Suprapubic skin (tissue), 4 donors: ENCODE data around the gene SPACA7. TPM values are rescaled to one million over a fixed set of nuclear protein-coding genes. Genes with fewer than 3 reads are reported as not detected.

Source experiments
- DNase-seq, 2 donors: peaks; one replicate each; pipeline ENCODE4 v3.0.0-alpha.2; 2019; ENCODE audit warnings: low spot score in 2 of 2
- H3K27ac ChIP-seq: fragments of 200-600 bp; sonication (generic); one replicate; pipeline ENCODE4 v1.5.1; 2019
- H3K27me3 ChIP-seq: fragments of 200-600 bp; sonication (generic); one replicate; pipeline ENCODE4 v1.5.1; 2019
- H3K36me3 ChIP-seq: fragments of 200-600 bp; sonication (generic); one replicate; pipeline ENCODE4 v1.5.1; 2019
- H3K4me1 ChIP-seq: fragments of 200-600 bp; sonication (generic); one replicate; pipeline ENCODE4 v1.5.1; 2019
- H3K4me3 ChIP-seq: fragments of 200-600 bp; sonication (generic); one replicate; pipeline ENCODE4 v1.5.1; 2019; ENCODE audit warnings: mild to moderate bottlenecking
- H3K9me3 ChIP-seq: fragments of 200-600 bp; sonication (generic); one replicate; pipeline ENCODE4 v1.5.1; 2019
- CTCF ChIP-seq, 2 donors: fragments of 200-600 bp in 1 of 2; fragments of 450-650 bp in 1 of 2; sonication (generic) in 1 of 2; IDR thresholded peaks; one replicate each; pipeline ENCODE4 v1.5.1; 2016 to 2019; ENCODE audit warnings: antibody characterized with exemption in 2 of 2, mild to moderate bottlenecking in 1 of 2, moderate library complexity in 1 of 2
- EP300 ChIP-seq: sonication (generic); formaldehyde crosslinking; IDR thresholded peaks from one replicate; pipeline ENCODE4 v1.6.1; 2017; ENCODE audit warnings: antibody characterized with exemption
- POLR2A ChIP-seq, 2 donors: fragments of 450-650 bp; IDR thresholded peaks; one replicate each; pipeline ENCODE4 v1.6.1; 2017; ENCODE audit warnings: antibody characterized with exemption in 2 of 2, mild to moderate bottlenecking in 2 of 2, moderate library complexity in 2 of 2
- POLR2AphosphoS5 ChIP-seq, 3 donors: sonication (generic); formaldehyde crosslinking; IDR thresholded peaks; one replicate each; pipeline ENCODE4 v1.6.1; 2017; ENCODE audit warnings: antibody characterized with exemption in 3 of 3
- WGBS: methylation state at CpG from one replicate; pipeline ENCODE4 v1.1.5; 2018; 5-methylcytosine and 5-hydroxymethylcytosine counted together
- total RNA-seq, 4 donors: library from RNA; depleted of rRNA; stranded (reverse); fragments of >200 nt; gene quantifications; one replicate each; pipeline ENCODE4 v1.1.0, GENCODE V29; 2016

The SPACA7 gene
- total RNA-seq, 4 donors from 2014 or later, result not detected

- no peaks in the 10 kb centered on the region for H3K36me3 ChIP-seq
- H3K27ac ChIP-seq, result no peak overlapping the region
- H3K4me3 ChIP-seq, result no peak overlapping the region
- no peaks in the 10 kb centered on the region for H3K4me1 ChIP-seq
- no peaks in the 10 kb centered on the region for H3K9me3 ChIP-seq
- TF ChIP-seq CTCF (IDR thresholded peaks at IDR 0.05) (no peak), POLR2AphosphoS5 (IDR thresholded peaks at IDR 0.05) (no peak), EP300 (no peak), POLR2A (IDR thresholded peaks at IDR 0.05) (no peak)
- DNase-seq, result peak in 1 of 2 donors; percentile 60
- WGBS, result 88% methylated on average over 7 of the region's 11 CpGs
- peaks cover 26% of the 10 kb centered on the region for H3K27me3 ChIP-seq
These were observed 25.9 kb upstream of the SPACA7 start for GRCh38 chr13:112350300-112350699.

- DNase-seq, result peak in 1 of 2 donors; percentile 28
- 69% methylated on average over 8 of the region's 8 CpGs for WGBS
- TF ChIP-seq CTCF (IDR thresholded peaks at IDR 0.05) (no peak), EP300 (no peak), POLR2AphosphoS5 (IDR thresholded peaks at IDR 0.05) (no peak)
- Histone ChIP-seq H3K27ac (no peak overlapping the region), H3K27me3 (peaks cover 19% of the 10 kb centered on the region), H3K4me1 (peaks cover 5% of the 10 kb centered on the region), H3K36me3 (no peaks in the 10 kb centered on the region), H3K4me3 (no peak overlapping the region), H3K9me3 (no peaks in the 10 kb centered on the region)
These were observed 24.3 kb upstream of the SPACA7 start for GRCh38 chr13:112351825-112352224.

- H3K4me1 ChIP-seq, result peaks cover 12% of the 10 kb centered on the region
- H3K27me3 ChIP-seq, result peaks cover 3% of the 10 kb centered on the region
- H3K27ac ChIP-seq, result no peak overlapping the region
- no peaks in the 10 kb centered on the region for H3K36me3 ChIP-seq
- H3K4me3 ChIP-seq, result no peak overlapping the region
- 85% methylated on average over 6 of the region's 11 CpGs for WGBS
- DNase-seq, result no peak
- TF ChIP-seq POLR2A (IDR thresholded peaks at IDR 0.05), result no peak
- no peak for TF ChIP-seq POLR2AphosphoS5 (IDR thresholded peaks at IDR 0.05)
- TF ChIP-seq EP300, result no peak
- TF ChIP-seq CTCF (IDR thresholded peaks at IDR 0.05), result no peak
- H3K9me3 ChIP-seq, result no peaks in the 10 kb centered on the region
These were observed 22.3 kb upstream of the SPACA7 start for GRCh38 chr13:112353856-112354255.

GRCh38 chr13:112354330-112355273 lies 21.6 kb upstream of the SPACA7 start:
- no peak overlapping the region for H3K27ac ChIP-seq
- H3K27me3 ChIP-seq, result peaks cover 3% of the 10 kb centered on the region
- WGBS, result 84% methylated on average over 17 of the region's 32 CpGs

More at GRCh38 chr13:112354330-112355273, 21.6 kb upstream of the SPACA7 start:
- TF ChIP-seq EP300 (no peak), CTCF (IDR thresholded peaks at IDR 0.05) (no peak), POLR2A (IDR thresholded peaks at IDR 0.05) (no peak), POLR2AphosphoS5 (IDR thresholded peaks at IDR 0.05) (no peak)
- Histone ChIP-seq H3K4me3 (no peak overlapping the region), H3K4me1 (peaks cover 12% of the 10 kb centered on the region), H3K9me3 (no peaks in the 10 kb centered on the region), H3K36me3 (no peaks in the 10 kb centered on the region)
- no peak for DNase-seq
